Stimulated activated CD4-positive, alpha-beta T cell treated with anti-CD3 and anti-CD28 coated beads, Interleukin-4, amount 100 ng/mL, for 1 hour (primary cell): ENCODE measurements around the gene IMPG2.

Experiments used
- DNase-seq: peaks from one replicate; pipeline ENCODE4 v3.0.0-alpha.2; 2020

IMPG2 gene

GRCh38 chr3:101230618-101231017 is 89.8 kb downstream of the IMPG2 start:
- no peak for DNase-seq

GRCh38 chr3:101229681-101230080 is 90.7 kb downstream of the IMPG2 start:
- no peak for DNase-seq

- no peak for DNase-seq
Measured at GRCh38 chr3:101228441-101228840, 91.9 kb downstream of the IMPG2 start.

GRCh38 chr3:101224739-101225138 is 95.6 kb downstream of the IMPG2 start:
- DNase-seq, result no peak

- DNase-seq, result no peak
Measured at GRCh38 chr3:101223016-101223415, 97.4 kb downstream of the IMPG2 start.

- no peak for DNase-seq
Measured at GRCh38 chr3:101219842-101220560, 100.4 kb downstream of the IMPG2 start.

GRCh38 chr3:101217472-101218245 is 102.7 kb downstream of the IMPG2 start:
- DNase-seq, result no peak

GRCh38 chr3:101216710-101217465 is 103.5 kb downstream of the IMPG2 start:
- no peak for DNase-seq

- no peak for DNase-seq
Measured at GRCh38 chr3:101212730-101213129, 107.6 kb downstream of the IMPG2 start.

- no peak for DNase-seq
Measured at GRCh38 chr3:101204246-101204645, 116.1 kb downstream of the IMPG2 start.

- no peak for DNase-seq
Measured at GRCh38 chr3:101203411-101203810, 117.0 kb downstream of the IMPG2 start.

GRCh38 chr3:101202640-101203039 is 117.7 kb downstream of the IMPG2 start:
- DNase-seq, result no peak

- no peak for DNase-seq
Measured at GRCh38 chr3:101200461-101200860, 119.9 kb downstream of the IMPG2 start.

- DNase-seq, result no peak
Measured at GRCh38 chr3:101195951-101196713, 124.2 kb downstream of the IMPG2 start.

- DNase-seq, result no peak
Measured at GRCh38 chr3:101194392-101194791, 126.0 kb downstream of the IMPG2 start.

- DNase-seq, result no peak
Measured at GRCh38 chr3:101193957-101194356, 126.4 kb downstream of the IMPG2 start.

- no peak for DNase-seq
Measured at GRCh38 chr3:101189796-101190195, 130.6 kb downstream of the IMPG2 start.

GRCh38 chr3:101189176-101189575 is 131.2 kb downstream of the IMPG2 start:
- DNase-seq, result no peak

- no peak for DNase-seq
Measured at GRCh38 chr3:101185341-101185740, 135.0 kb downstream of the IMPG2 start.

GRCh38 chr3:101184111-101184510 is 136.3 kb downstream of the IMPG2 start:
- no peak for DNase-seq

GRCh38 chr3:101183151-101183550 is 137.2 kb downstream of the IMPG2 start:
- DNase-seq, result no peak

- no peak for DNase-seq
Measured at GRCh38 chr3:101182734-101183133, 137.6 kb downstream of the IMPG2 start.

- DNase-seq, result no peak
Measured at GRCh38 chr3:101181801-101182200, 138.6 kb downstream of the IMPG2 start.
